Kidney (tissue), 14 donors: ENCODE data around the gene TEX19. TPM values are rescaled to one million over a fixed set of nuclear protein-coding genes. Genes with fewer than 3 reads are reported as not detected.

Experiments used
- DNase-seq, 5 donors: peaks; one replicate each; pipeline ENCODE4 v3.0.0-alpha.2; 2013 to 2020
- FAIRE-seq: peaks from 2 replicates; lab custom pipeline; 2012; peaks lifted over from hg19 to GRCh38; lab: Jason Lieb, UNC
- H3K27ac ChIP-seq, 2 donors: one replicate each; pipeline ENCODE4 v1.7.0; 2013; ENCODE audit warnings: low read depth in 2 of 2, low read length in 2 of 2, inconsistent platforms in 1 of 2
- H3K27me3 ChIP-seq: one replicate; pipeline ENCODE4 v1.7.1; 2013; ENCODE audit warnings: low read length, inconsistent platforms; ENCODE audit not compliant: control insufficient read depth, insufficient read depth
- H3K36me3 ChIP-seq, 3 donors: one replicate each; pipeline versions ENCODE4 v1.7.0 to v1.7.1; 2013; ENCODE audit warnings: low read length in 3 of 3, control low read depth in 1 of 3, inconsistent platforms in 1 of 3; ENCODE audit not compliant: insufficient read depth in 3 of 3, control insufficient read depth in 2 of 3
- H3K4me1 ChIP-seq, 3 donors: one replicate each; pipeline versions ENCODE4 v1.7.0 to v1.7.1; 2013; ENCODE audit warnings: low read length in 3 of 3, inconsistent platforms in 1 of 3, low read depth in 1 of 3; ENCODE audit not compliant: control insufficient read depth in 2 of 3, insufficient read depth in 2 of 3
- H3K4me3 ChIP-seq, 3 donors: one replicate each; pipeline versions ENCODE4 v1.7.0 to v1.8.1; 2013; ENCODE audit warnings: low read length in 3 of 3, control low read depth in 1 of 3, inconsistent platforms in 1 of 3
- H3K9ac ChIP-seq, 3 donors: one replicate each; pipeline versions ENCODE4 v1.7.0 to v1.7.1; 2013; ENCODE audit warnings: low read length in 3 of 3, control low read depth in 1 of 3, inconsistent platforms in 1 of 3
- H3K9me3 ChIP-seq, 3 donors: one replicate each; pipeline versions ENCODE4 v1.7.0 to v1.7.1; 2013; ENCODE audit warnings: low read length in 3 of 3, control low read depth in 1 of 3, inconsistent platforms in 1 of 3; ENCODE audit not compliant: control insufficient read depth in 2 of 3, insufficient read depth in 1 of 3
- CTCF ChIP-seq: IDR thresholded peaks from 3 replicates; pipeline ENCODE4 v1.5.1; 2012; ENCODE audit warnings: mild to moderate bottlenecking, moderate library complexity, borderline replicate concordance; ENCODE audit not compliant: insufficient read depth; ENCODE audit errors: extremely low read depth
- intact Hi-C: fragments of 100-400 bp; cut with DNase I; formaldehyde crosslinking; loops from one replicate; pipeline ENCODE4 v1.11.1; 2022
- polyA plus RNA-seq: library from polyadenylated mRNA; stranded (reverse); fragments of 350-450 nt; fragmentation: Illumina TruSeq; extraction: RNeasy Lipid Tissue Mini Kit (QIAGEN cat#74804); gene quantifications from one replicate; pipeline ENCODE4 v1.2.3, GENCODE V29; 2014; ENCODE audit warnings: low read depth, low replicate concordance; ENCODE audit not compliant: insufficient read depth
- total RNA-seq: library from RNA; stranded (reverse); fragmentation: NEBNext Ultra II Directional; extraction: Animal tissue kit (Norgen Biotek cat#: 25700); gene quantifications from one replicate; pipeline ENCODE4 v1.2.1, GENCODE V29; 2021
- donor health status: control.
- donor health status: control.
- donor health status: control.
- donor health status: control.
- donor health status: control.
- donor health status: DM: yes; HTN: yes; CAD: no.
- donor health status: Normal renal cell carcinoma (clear cell type).

TEX19 gene
- total and polyA plus RNA-seq, 2 donors from 2014 or later: not detected

- Histone ChIP-seq H3K27me3 (peaks cover 2% of the 10 kb centered on the region), H3K36me3 (no peaks in the 10 kb centered on the region), H3K27ac (peak overlapping the region in 1 of 2 donors; percentile 71), H3K9me3 (no peaks in the 10 kb centered on the region), H3K9ac (no peak overlapping the region), H3K4me1 (peaks cover 0 to 10% (median 9%) of the 10 kb centered on the region in 3 donors), H3K4me3 (no peak overlapping the region)
- no peak for FAIRE-seq
- TF ChIP-seq CTCF: no peak
- DNase-seq: peak in 3 of 5 donors; percentile 63 to 75 (median 65)
- intact Hi-C loops: loop anchor here (10.0 kb wide), 2 partner anchors 90 to 120 kb away; no protein-coding TSS in a partner anchor
Measured at GRCh38 chr17:82324566-82325285, 34.3 kb upstream of the TEX19 start.

- intact Hi-C loops: loop anchor here (10.0 kb wide), 2 partner anchors 91 to 121 kb away; no protein-coding TSS in a partner anchor
- FAIRE-seq: no peak
Measured at GRCh38 chr17:82325286-82326180, 33.5 kb upstream of the TEX19 start.

GRCh38 chr17:82327289-82327688 is 31.8 kb upstream of the TEX19 start:
- DNase-seq (no peak), FAIRE-seq (no peak)
- peaks cover 2% of the 10 kb centered on the region for H3K27me3 ChIP-seq
- peaks cover 0 to 17% (median 16%) of the 10 kb centered on the region in 3 donors for H3K4me1 ChIP-seq
- H3K27ac ChIP-seq: no peak overlapping the region
- intact Hi-C loops: loop anchor here (10.0 kb wide), 2 partner anchors 92 to 122 kb away; no protein-coding TSS in a partner anchor
- no peaks in the 10 kb centered on the region for H3K9me3 ChIP-seq
- H3K36me3 ChIP-seq: no peaks in the 10 kb centered on the region
- H3K4me3 ChIP-seq: no peak overlapping the region
- TF ChIP-seq CTCF: no peak
- H3K9ac ChIP-seq: no peak overlapping the region

More at GRCh38 chr17:82325286-82326180, 33.5 kb upstream of the TEX19 start:
- no peak overlapping the region for H3K4me3 ChIP-seq
- no peaks in the 10 kb centered on the region for H3K9me3 ChIP-seq
- peak overlapping the region in 1 of 2 donors; percentile 71 for H3K27ac ChIP-seq
- H3K36me3 ChIP-seq: no peaks in the 10 kb centered on the region
- H3K9ac ChIP-seq: no peak overlapping the region
- peaks cover 0 to 14% (median 11%) of the 10 kb centered on the region in 3 donors for H3K4me1 ChIP-seq
- peak in 1 of 5 donors; percentile 64 for DNase-seq
- H3K27me3 ChIP-seq: peaks cover 2% of the 10 kb centered on the region
- no peak for TF ChIP-seq CTCF
